ENCODE data around the gene LSMEM2. TPM values are rescaled to one million over a fixed set of nuclear protein-coding genes. Genes with fewer than 3 reads are reported as not detected.
A peak's percentile ranks its signal among the peaks of the same experiment; 100 is the strongest.

Gene LSMEM2
- total and polyA plus RNA-seq, 9 of the 15 experiments (the other 6 are each of a cell fraction or from before 2014, with no cell fraction given) = not detected

DNA sequence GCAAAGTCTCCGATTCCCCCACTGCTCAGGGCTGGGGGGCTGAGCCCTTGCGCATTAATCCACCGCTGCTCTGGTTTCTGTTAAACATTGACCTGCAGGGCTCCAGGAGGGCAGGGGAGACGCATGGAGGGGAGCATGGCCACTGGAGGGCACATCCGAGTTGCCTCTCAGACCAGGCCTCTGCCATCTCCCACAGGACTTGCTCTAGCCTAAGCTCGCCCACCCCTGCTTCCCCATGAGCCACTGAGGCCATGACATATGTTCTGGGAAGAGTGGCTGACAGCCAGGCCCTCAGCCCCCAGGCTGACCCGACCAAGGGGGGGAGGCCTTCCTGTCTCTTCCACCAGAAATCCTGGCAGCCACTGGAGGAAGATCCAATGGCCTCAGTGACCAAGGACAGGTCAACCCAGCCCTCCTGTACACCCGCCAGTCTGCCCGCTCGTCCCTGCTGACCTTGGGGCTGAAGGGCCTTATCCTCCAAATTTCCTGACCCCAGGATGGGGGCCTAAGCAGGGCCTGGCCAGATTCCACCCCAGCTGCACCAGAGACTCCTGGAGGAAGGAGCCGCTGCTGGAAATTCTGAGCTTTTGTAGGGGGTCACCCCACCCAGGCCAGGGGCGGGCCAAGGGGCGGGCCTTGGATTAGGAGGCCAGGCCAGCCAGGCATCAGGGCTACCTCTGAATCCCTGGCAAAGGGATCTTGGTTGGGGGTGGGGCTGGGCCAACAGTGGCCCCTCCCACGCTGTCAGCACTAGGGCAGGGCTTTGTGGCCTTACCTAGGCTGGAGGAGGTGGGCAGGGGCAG is 24.3 kb downstream of the LSMEM2 start, which contains the start of gene HYAL1:
TSS of gene HYAL1 (minus strand) at position 562 of the 803 bp plus-strand sequence. CDS start 618 bp downstream, outside the sequence.
- peak within 1 kb of the TSS; percentile 80 for H3K4me2 ChIP-seq (ENCODE audit: insufficient read depth, low read length)
- no peaks in the 10 kb centered on the region for H3K9me1 ChIP-seq (ENCODE audit: control insufficient read depth, insufficient read depth, low read length)
- ChIA-PET POLR2A (interaction anchor here (0.5 to 1.5 kb wide), 12 partner anchors 12 to 70 kb away, joined by 3 to 5 read pairs (median 4); partner anchors contain the start of gene TUSC2), CTCF (ENCODE audit: low intra/inter-chr PET ratio) (no interaction called here)
- FAIRE-seq = peak; percentile 77
- peak within 1 kb of the TSS; percentile 83 for H3K27ac ChIP-seq (ENCODE audit: extremely low read depth, low read depth, low read length)
- H3K27me3 ChIP-seq (ENCODE audit: control insufficient read depth in 2 of 2, insufficient read depth in 2 of 2, low read length in 2 of 2) = no peaks in the 10 kb centered on the region
- intact Hi-C loops (cut with micrococcal nuclease) = no loop called here
- peak within 1 kb of the TSS; percentile 80 for H2AFZ ChIP-seq (ENCODE audit: low read depth, low read length)
- H3K79me2 ChIP-seq (ENCODE audit: control insufficient read depth, insufficient read depth, low read length) = peaks cover 38% of the 10 kb centered on the region
- H3K9me3 ChIP-seq (replicated peaks; ENCODE audit: control insufficient read depth, insufficient read depth, low read depth, low read length) = no peaks in the 10 kb centered on the region
- 30% methylated on average over 11 of the region's 14 CpGs for WGBS (ENCODE audit: insufficient coverage, low coverage, missing lambda C conversion rate)
- peaks cover 21 to 47% of the 10 kb centered on the region in 2 experiments; a peak in 4 of 5 replicates for H3K4me1 ChIP-seq (replicated peaks in 1 of 2; ENCODE audit: control insufficient read depth in 2 of 2, insufficient read depth in 2 of 2, low read length in 2 of 2)
- TSS peak; percentile 78 for BruUV-seq (replicated peaks)
- no peaks in the 10 kb centered on the region for H4K20me1 ChIP-seq (replicated peaks; ENCODE audit: control insufficient read depth, insufficient read depth, low read length)
- ATAC-seq = peak; percentile 57
- peak within 1 kb of the TSS; percentile 45 for H3K4me3 ChIP-seq
- H3K36me3 ChIP-seq (ENCODE audit: control insufficient read depth, insufficient read depth, low read length) = peaks cover 8% of the 10 kb centered on the region; the same call in 2 of the 3 replicates
- in situ Hi-C loops (cut with MboI) = no loop called here
- peak; percentile 76 to 83 (median 82) for DNase-seq (ENCODE audit: extremely low read depth in 1 of 4, low spot score in 3 of 4)
- peak within 1 kb of the TSS; percentile 68 to 93 for H3K9ac ChIP-seq (ENCODE audit: insufficient read depth in 1 of 2, low read depth in 2 of 2, low read length in 2 of 2)
- TF ChIP-seq EP400 (IDR thresholded peaks at IDR 0.05) (peak; percentile 34; the same call in 1 of the 2 replicates), TAF1 (IDR thresholded peaks at IDR 0.05; ENCODE audit: control insufficient read depth, extremely low read depth, insufficient read depth, low read length, severe bottlenecking) (peak; percentile 43), MYC (IDR thresholded peaks at IDR 0.05; ENCODE audit: low read depth, low read length) (no peak), MYC (CRISPR knock-in tag; IDR thresholded peaks at IDR 0.05; ENCODE audit: borderline replicate concordance, low read depth) (no peak), NFIX (CRISPR knock-in tag; IDR thresholded peaks at IDR 0.05; ENCODE audit: low read depth) (no peak), THRA (IDR thresholded peaks at IDR 0.05) (no peak), TCF7 (IDR thresholded peaks at IDR 0.05; ENCODE audit: borderline replicate concordance) (no peak), JUNB (CRISPR knock-in tag; conservative IDR thresholded peaks at IDR 0.05) (no peak), HDAC1 (IDR thresholded peaks at IDR 0.05) (no peak), NR2C2 (CRISPR knock-in tag; IDR thresholded peaks at IDR 0.05) (no peak), NR2C2 (tag; IDR thresholded peaks at IDR 0.05) (peak; percentile 23; the same call in 1 of the 2 replicates), PCBP1 (IDR thresholded peaks at IDR 0.05; ENCODE audit: low read depth, low read length, poor library complexity, severe bottlenecking) (no peak), KDM5B (IDR thresholded peaks at IDR 0.05; ENCODE audit: insufficient replicate concordance, low read depth, low read length) (peak; percentile 88), NUFIP1 (IDR thresholded peaks at IDR 0.05; ENCODE audit: partially characterized antibody) (no peak), TAF15 (IDR thresholded peaks at IDR 0.05; ENCODE audit: low read depth, low read length) (no peak), NFATC3 (IDR thresholded peaks at IDR 0.05) (no peak), ZNF347 (CRISPR knock-in tag; IDR thresholded peaks at IDR 0.05; ENCODE audit: low read depth) (no peak), SNIP1 (IDR thresholded peaks at IDR 0.05; ENCODE audit: low read depth) (no peak), CBX5 (IDR thresholded peaks at IDR 0.05; ENCODE audit: borderline replicate concordance, low read depth) (no peak), HCFC1 (IDR thresholded peaks at IDR 0.05; ENCODE audit: low read depth, low read length) (peak; percentile 9; the same call in 1 of the 2 replicates)
- TF ChIP-seq, protein P1, sequence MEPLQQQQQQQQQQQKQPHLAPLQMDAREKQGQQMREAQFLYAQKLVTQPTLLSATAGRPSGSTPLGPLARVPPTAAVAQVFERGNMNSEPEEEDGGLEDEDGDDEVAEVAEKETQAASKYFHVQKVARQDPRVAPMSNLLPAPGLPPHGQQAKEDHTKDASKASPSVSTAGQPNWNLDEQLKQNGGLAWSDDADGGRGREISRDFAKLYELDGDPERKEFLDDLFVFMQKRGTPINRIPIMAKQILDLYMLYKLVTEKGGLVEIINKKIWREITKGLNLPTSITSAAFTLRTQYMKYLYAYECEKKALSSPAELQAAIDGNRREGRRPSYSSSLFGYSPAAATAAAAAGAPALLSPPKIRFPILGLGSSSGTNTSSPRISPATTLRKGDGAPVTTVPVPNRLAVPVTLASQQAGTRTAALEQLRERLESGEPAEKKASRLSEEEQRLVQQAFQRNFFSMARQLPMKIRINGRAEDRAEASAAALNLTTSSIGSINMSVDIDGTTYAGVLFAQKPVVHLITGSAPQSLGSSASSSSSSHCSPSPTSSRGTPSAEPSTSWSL (CRISPR knock-in tag; IDR thresholded peaks at IDR 0.05; ENCODE audit: borderline replicate concordance) = no peak
